HepG2 (cell line): ENCODE measurements around the gene GNRH2. TPM values are rescaled to one million over a fixed set of nuclear protein-coding genes. Genes with fewer than 3 reads are reported as not detected.

ENCODE experiments used
- ADNP ChIP-seq: sonication (generic); formaldehyde crosslinking; IDR thresholded peaks from 2 replicates; pipeline ENCODE4 v1.4.0; 2020; ENCODE audit warnings: missing genetic modification reagents
- HOXA5 ChIP-seq: sonication (generic); formaldehyde crosslinking; IDR thresholded peaks from 2 replicates; pipeline ENCODE4 v1.4.0; 2020; ENCODE audit warnings: missing genetic modification reagents
- JUND ChIP-seq: sonication (generic); formaldehyde crosslinking; IDR thresholded peaks from 2 replicates; pipeline ENCODE4 v1.8.0; 2022; ENCODE audit warnings: mild to moderate bottlenecking, missing genetic modification reagents
- KDM4B ChIP-seq: sonication (generic); formaldehyde crosslinking; IDR thresholded peaks from 2 replicates; pipeline ENCODE4 v1.4.0; 2020; ENCODE audit warnings: missing genetic modification reagents
- KLF11 ChIP-seq: IDR thresholded peaks from 2 replicates; pipeline ENCODE4 v1.6.1; 2016; ENCODE audit warnings: missing compliant biosample characterization
- MATR3 ChIP-seq: sonication (generic); formaldehyde crosslinking; IDR thresholded peaks from 2 replicates; pipeline ENCODE4 v1.4.0; 2020; ENCODE audit warnings: missing genetic modification reagents
- MED1 ChIP-seq: sonication (generic); formaldehyde crosslinking; IDR thresholded peaks from 2 replicates; pipeline ENCODE4 v1.4.0; 2020; ENCODE audit warnings: missing genetic modification reagents
- MLLT10 ChIP-seq: sonication (generic); formaldehyde crosslinking; IDR thresholded peaks from 2 replicates; pipeline ENCODE4 v1.4.0; 2020; ENCODE audit warnings: missing genetic modification reagents
- NFRKB ChIP-seq: fragments of 450-650 bp; IDR thresholded peaks from 2 replicates; pipeline ENCODE4 v1.6.1; 2017
- NKX3-1 ChIP-seq: sonication (generic); formaldehyde crosslinking; IDR thresholded peaks from 2 replicates; pipeline ENCODE4 v1.5.0; 2020; ENCODE audit warnings: missing genetic modification reagents
- PAX8 ChIP-seq: sonication (generic); formaldehyde crosslinking; IDR thresholded peaks from 2 replicates; pipeline ENCODE4 v1.8.0; 2022; ENCODE audit warnings: mild to moderate bottlenecking, missing genetic modification reagents, borderline replicate concordance
- PITX1 ChIP-seq: sonication (generic); formaldehyde crosslinking; IDR thresholded peaks from 2 replicates; pipeline ENCODE4 v1.5.1; 2020; ENCODE audit warnings: mild to moderate bottlenecking, missing genetic modification reagents
- ZBTB8A ChIP-seq: sonication (generic); formaldehyde crosslinking; IDR thresholded peaks from 2 replicates; pipeline ENCODE4 v1.4.0; 2020; ENCODE audit warnings: mild to moderate bottlenecking, low read depth, missing genetic modification reagents, borderline replicate concordance
- ZNF224 ChIP-seq: sonication (generic); formaldehyde crosslinking; IDR thresholded peaks from 2 replicates; pipeline ENCODE4 v1.5.0; 2020; ENCODE audit warnings: mild to moderate bottlenecking, missing genetic modification reagents
- ZNF33B ChIP-seq: sonication (generic); formaldehyde crosslinking; IDR thresholded peaks from 2 replicates; pipeline ENCODE4 v1.5.1; 2020; ENCODE audit warnings: mild to moderate bottlenecking, missing genetic modification reagents
- ZNF367 ChIP-seq: sonication (generic); formaldehyde crosslinking; IDR thresholded peaks from 2 replicates; pipeline ENCODE4 v1.4.0; 2020; ENCODE audit warnings: missing genetic modification reagents, borderline replicate concordance
- ZNF557 ChIP-seq: sonication (generic); formaldehyde crosslinking; IDR thresholded peaks from 2 replicates; pipeline ENCODE4 v1.4.0; 2020; ENCODE audit warnings: missing genetic modification reagents
- polyA plus RNA-seq, 8 experiments: library from polyadenylated mRNA; depleted of rRNA in 3 of 8; stranded (reverse) in 7 of 8; unstranded in 1 of 8; fragments of >200 nt; fragmentation: Illumina TruSeq in 4 of 8; extraction: Trizol in 4 of 8; gene quantifications; 2 replicates each; pipeline versions ENCODE4 v1.2.1 to v1.2.3, GENCODE V29; 2011 to 2016; ENCODE audit warnings: low read depth in 4 of 8, missing spikeins in 1 of 8, mixed read lengths in 1 of 8; ENCODE audit not compliant: insufficient read depth in 1 of 8
- total RNA-seq, 5 experiments: library from RNA; depleted of rRNA; stranded (reverse); fragments of >200 nt; fragmentation: Illumina TruSeq; extraction: Trizol; gene quantifications; 2 replicates each; pipeline ENCODE4 v1.2.3, GENCODE V29; 2016; ENCODE audit warnings: low read depth in 1 of 5
- TF ChIP-seq, protein P1 (sequence below): sonication (generic); formaldehyde crosslinking; IDR thresholded peaks from 2 replicates; pipeline ENCODE4 v1.5.1; 2020; ENCODE audit warnings: missing genetic modification reagents, mild to moderate bottlenecking, borderline replicate concordance
- TF ChIP-seq, protein P2 (sequence below), 2 experiments: sonication (generic) in 1 of 2; formaldehyde crosslinking in 1 of 2; IDR thresholded peaks; 2 replicates each; pipeline versions ENCODE4 v1.5.1 to v1.6.1; 2011 to 2020; ENCODE audit warnings: borderline replicate concordance in 1 of 2, low read depth in 1 of 2, low read length in 1 of 2, mild to moderate bottlenecking in 1 of 2, missing genetic modification reagents in 1 of 2, moderate library complexity in 1 of 2
- TF ChIP-seq, protein P3 (sequence below): IDR thresholded peaks from 2 replicates; pipeline ENCODE4 v1.6.1; 2016; ENCODE audit warnings: low read depth, borderline replicate concordance
- TF ChIP-seq, protein P4 (sequence below): sonication (generic); formaldehyde crosslinking; IDR thresholded peaks from 2 replicates; pipeline ENCODE4 v1.8.0; 2022; ENCODE audit warnings: mild to moderate bottlenecking, missing genetic modification reagents, borderline replicate concordance
- TF ChIP-seq, protein P5 (sequence below): sonication (generic); formaldehyde crosslinking; IDR thresholded peaks from 2 replicates; pipeline ENCODE4 v1.4.0; 2020; ENCODE audit warnings: missing genetic modification reagents

The GNRH2 gene
- total and polyA plus RNA-seq, 2 of the 13 experiments (the other 11 are each of a cell fraction or from before 2014, with no cell fraction given), result 0.28 TPM; not detected in 1

DNA sequence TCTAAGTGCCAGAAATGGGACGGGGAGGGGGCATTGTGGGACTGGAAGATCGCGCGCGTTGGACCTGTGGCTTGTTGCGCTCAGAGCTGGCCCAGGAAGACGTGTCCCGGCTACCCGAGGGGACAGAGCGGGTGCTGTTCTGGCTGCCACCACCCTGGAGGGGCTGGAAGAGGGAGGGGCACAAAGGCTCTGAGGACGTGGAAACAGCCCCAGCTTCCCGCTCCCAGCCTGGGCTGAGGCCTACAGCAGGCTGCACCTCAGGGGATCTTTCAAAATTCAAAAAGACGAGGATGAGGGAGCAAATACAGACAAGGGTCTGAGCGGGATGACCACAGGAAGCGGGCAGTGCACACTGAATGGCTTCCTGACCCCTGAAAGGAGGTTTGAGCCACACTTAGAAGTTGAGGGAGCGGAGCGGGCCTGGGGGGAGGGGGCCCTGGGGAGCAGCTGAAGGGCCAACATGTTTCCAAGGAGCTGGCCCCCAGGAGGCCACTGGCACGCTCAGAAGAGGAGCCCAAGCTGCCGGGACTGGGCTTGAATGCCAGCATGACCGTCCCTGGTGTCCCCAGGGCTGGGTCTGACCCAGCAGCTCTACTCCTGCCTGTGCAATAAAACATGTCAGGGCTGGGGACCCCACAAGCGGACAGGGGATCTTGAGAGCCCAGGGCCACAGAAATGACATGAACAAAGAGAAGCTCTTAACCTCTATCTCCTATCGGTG lies 29.3 kb downstream of the GNRH2 start (continued):
- TF ChIP-seq ZNF224 (CRISPR knock-in tag) (no peak), ZNF367 (CRISPR knock-in tag) (no peak), ZBTB8A (CRISPR knock-in tag) (no peak), HOXA5 (CRISPR knock-in tag) (peak; percentile 41; the same call in 1 of the 2 replicates), MLLT10 (no peak), PAX8 (CRISPR knock-in tag) (no peak), ZNF33B (CRISPR knock-in tag) (no peak), KLF11 (CRISPR knock-in tag) (no peak), JUND (CRISPR knock-in tag) (no peak), NFRKB (no peak), NKX3-1 (CRISPR knock-in tag) (no peak), PITX1 (CRISPR knock-in tag) (peak; percentile 42; the same call in 1 of the 2 replicates), MATR3 (CRISPR knock-in tag) (no peak), ADNP (CRISPR knock-in tag) (no peak), KDM4B (no peak), MED1 (peak; percentile 20), ZNF557 (CRISPR knock-in tag) (no peak)
- TF ChIP-seq, protein P1, sequence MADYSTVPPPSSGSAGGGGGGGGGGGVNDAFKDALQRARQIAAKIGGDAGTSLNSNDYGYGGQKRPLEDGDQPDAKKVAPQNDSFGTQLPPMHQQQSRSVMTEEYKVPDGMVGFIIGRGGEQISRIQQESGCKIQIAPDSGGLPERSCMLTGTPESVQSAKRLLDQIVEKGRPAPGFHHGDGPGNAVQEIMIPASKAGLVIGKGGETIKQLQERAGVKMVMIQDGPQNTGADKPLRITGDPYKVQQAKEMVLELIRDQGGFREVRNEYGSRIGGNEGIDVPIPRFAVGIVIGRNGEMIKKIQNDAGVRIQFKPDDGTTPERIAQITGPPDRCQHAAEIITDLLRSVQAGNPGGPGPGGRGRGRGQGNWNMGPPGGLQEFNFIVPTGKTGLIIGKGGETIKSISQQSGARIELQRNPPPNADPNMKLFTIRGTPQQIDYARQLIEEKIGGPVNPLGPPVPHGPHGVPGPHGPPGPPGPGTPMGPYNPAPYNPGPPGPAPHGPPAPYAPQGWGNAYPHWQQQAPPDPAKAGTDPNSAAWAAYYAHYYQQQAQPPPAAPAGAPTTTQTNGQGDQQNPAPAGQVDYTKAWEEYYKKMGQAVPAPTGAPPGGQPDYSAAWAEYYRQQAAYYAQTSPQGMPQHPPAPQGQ, result no peak
- TF ChIP-seq, protein P2, sequence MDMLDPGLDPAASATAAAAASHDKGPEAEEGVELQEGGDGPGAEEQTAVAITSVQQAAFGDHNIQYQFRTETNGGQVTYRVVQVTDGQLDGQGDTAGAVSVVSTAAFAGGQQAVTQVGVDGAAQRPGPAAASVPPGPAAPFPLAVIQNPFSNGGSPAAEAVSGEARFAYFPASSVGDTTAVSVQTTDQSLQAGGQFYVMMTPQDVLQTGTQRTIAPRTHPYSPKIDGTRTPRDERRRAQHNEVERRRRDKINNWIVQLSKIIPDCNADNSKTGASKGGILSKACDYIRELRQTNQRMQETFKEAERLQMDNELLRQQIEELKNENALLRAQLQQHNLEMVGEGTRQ (IDR thresholded peaks at IDR 0.05; ENCODE audit: low read depth, low read length), result no peak; the same call in 1 of the 2 replicates
- TF ChIP-seq, protein P2 (CRISPR knock-in tag; IDR thresholded peaks at IDR 0.05; ENCODE audit: borderline replicate concordance), result no peak
- TF ChIP-seq, protein P3, sequence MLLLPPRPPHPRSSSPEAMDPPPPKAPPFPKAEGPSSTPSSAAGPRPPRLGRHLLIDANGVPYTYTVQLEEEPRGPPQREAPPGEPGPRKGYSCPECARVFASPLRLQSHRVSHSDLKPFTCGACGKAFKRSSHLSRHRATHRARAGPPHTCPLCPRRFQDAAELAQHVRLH, result no peak
- TF ChIP-seq, protein P4, sequence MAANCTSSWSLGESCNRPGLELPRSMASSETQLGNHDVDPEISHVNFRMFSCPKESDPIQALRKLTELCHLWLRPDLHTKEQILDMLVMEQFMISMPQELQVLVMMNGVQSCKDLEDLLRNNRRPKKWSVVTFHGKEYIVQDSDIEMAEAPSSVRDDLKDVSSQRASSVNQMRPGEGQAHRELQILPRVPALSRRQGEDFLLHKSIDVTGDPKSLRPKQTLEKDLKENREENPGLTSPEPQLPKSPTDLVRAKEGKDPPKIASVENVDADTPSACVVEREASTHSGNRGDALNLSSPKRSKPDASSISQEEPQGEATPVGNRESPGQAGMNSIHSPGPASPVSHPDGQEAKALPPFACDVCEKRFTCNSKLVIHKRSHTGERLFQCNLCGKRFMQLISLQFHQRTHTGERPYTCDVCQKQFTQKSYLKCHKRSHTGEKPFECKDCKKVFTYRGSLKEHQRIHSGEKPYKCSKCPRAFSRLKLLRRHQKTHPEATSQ (CRISPR knock-in tag), result no peak
- TF ChIP-seq, protein P5, sequence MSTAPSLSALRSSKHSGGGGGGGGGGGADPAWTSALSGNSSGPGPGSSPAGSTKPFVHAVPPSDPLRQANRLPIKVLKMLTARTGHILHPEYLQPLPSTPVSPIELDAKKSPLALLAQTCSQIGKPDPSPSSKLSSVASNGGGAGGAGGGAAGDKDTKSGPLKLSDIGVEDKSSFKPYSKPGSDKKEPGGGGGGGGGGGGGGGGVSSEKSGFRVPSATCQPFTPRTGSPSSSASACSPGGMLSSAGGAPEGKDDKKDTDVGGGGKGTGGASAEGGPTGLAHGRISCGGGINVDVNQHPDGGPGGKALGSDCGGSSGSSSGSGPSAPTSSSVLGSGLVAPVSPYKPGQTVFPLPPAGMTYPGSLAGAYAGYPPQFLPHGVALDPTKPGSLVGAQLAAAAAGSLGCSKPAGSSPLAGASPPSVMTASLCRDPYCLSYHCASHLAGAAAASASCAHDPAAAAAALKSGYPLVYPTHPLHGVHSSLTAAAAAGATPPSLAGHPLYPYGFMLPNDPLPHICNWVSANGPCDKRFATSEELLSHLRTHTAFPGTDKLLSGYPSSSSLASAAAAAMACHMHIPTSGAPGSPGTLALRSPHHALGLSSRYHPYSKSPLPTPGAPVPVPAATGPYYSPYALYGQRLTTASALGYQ, result no peak
